Adipose tissue (tissue), 3 donors: ENCODE measurements around the gene CYTH1. TPM values are rescaled to one million over a fixed set of nuclear protein-coding genes. Genes with fewer than 3 reads are reported as not detected.

Experiments
- H3K27ac ChIP-seq: one replicate; pipeline ENCODE4 v1.5.1; 2013; ENCODE audit warnings: low read depth, low read length
- WGBS, 3 donors: extraction: QIAGEN DNeasy Blood & Tissue Kit; methylation state at CpG; one replicate each; pipeline ENCODE4 v1.1.7; 2013; 5-methylcytosine and 5-hydroxymethylcytosine counted together
- polyA plus RNA-seq, 3 donors: library from polyadenylated mRNA; stranded (reverse); fragments of 200-250 nt; gene quantifications; one replicate each; pipeline ENCODE4 v1.2.3, GENCODE V29; 2013
- donor health status: healthy with polysubstance abuse.
- donor health status: Bipolar disorder and iron deficiency.
- donor health status: healthy.

Gene CYTH1
- polyA plus RNA-seq, 3 donors, result 23.8 to 42.1 (median 41.7) TPM

GRCh38 chr17:78712043-78712442, 70.0 kb downstream of the CYTH1 start:
- no peak overlapping the region for H3K27ac ChIP-seq
- WGBS, 3 donors, result 89 to 100% (median 94%) methylated on average over 2 of the region's 2 CpGs

GRCh38 chr17:78710607-78711006, 71.5 kb downstream of the CYTH1 start:
- WGBS, 3 donors, result 99 to 100% (median 99%) methylated on average over 4 of the region's 4 CpGs
- no peak overlapping the region for H3K27ac ChIP-seq

- H3K27ac ChIP-seq, result no peak overlapping the region
- WGBS, 3 donors, result 67 to 70% (median 67%) methylated on average over 4 of the region's 4 CpGs
Observed at GRCh38 chr17:78709751-78710181, 72.3 kb downstream of the CYTH1 start.

- 84 to 93% (median 89%) methylated on average over 10 of the region's 10 CpGs for WGBS, 3 donors
Observed at GRCh38 chr17:78709119-78709681, 72.9 kb downstream of the CYTH1 start.

GRCh38 chr17:78708510-78708973, 73.5 kb downstream of the CYTH1 start:
- 9 to 32% (median 25%) methylated on average over 6 of the region's 6 CpGs for WGBS, 3 donors
- H3K27ac ChIP-seq, result no peak overlapping the region

More at GRCh38 chr17:78709119-78709681, 72.9 kb downstream of the CYTH1 start:
- no peak overlapping the region for H3K27ac ChIP-seq

- 82 to 96% (median 94%) methylated on average over 7 of the region's 7 CpGs for WGBS, 3 donors
- no peak overlapping the region for H3K27ac ChIP-seq
Observed at GRCh38 chr17:78707923-78708322, 74.2 kb downstream of the CYTH1 start.

GRCh38 chr17:78707016-78707415, 75.1 kb downstream of the CYTH1 start:
- 89 to 95% (median 94%) methylated on average over 7 of the region's 7 CpGs for WGBS, 3 donors

GRCh38 chr17:78706271-78706915, 75.7 kb downstream of the CYTH1 start:
- WGBS, 3 donors, result 75 to 91% (median 88%) methylated on average over 10 of the region's 10 CpGs

More at GRCh38 chr17:78707016-78707415, 75.1 kb downstream of the CYTH1 start:
- H3K27ac ChIP-seq, result no peak overlapping the region

GRCh38 chr17:78705071-78705470, 77.0 kb downstream of the CYTH1 start:
- no peak overlapping the region for H3K27ac ChIP-seq
- 89 to 93% (median 90%) methylated on average over 4 of the region's 4 CpGs for WGBS, 3 donors

More at GRCh38 chr17:78706271-78706915, 75.7 kb downstream of the CYTH1 start:
- no peak overlapping the region for H3K27ac ChIP-seq

- WGBS, 3 donors, result 97 to 99% (median 99%) methylated on average over 3 of the region's 3 CpGs
- no peak overlapping the region for H3K27ac ChIP-seq
Observed at GRCh38 chr17:78704594-78704993, 77.5 kb downstream of the CYTH1 start.

- H3K27ac ChIP-seq, result no peak overlapping the region
- WGBS, 3 donors, result 89 to 95% (median 89%) methylated on average over 25 of the region's 25 CpGs
Observed at GRCh38 chr17:78697554-78698343, 84.3 kb downstream of the CYTH1 start.

- 92 to 94% (median 93%) methylated on average over 2 of the region's 2 CpGs for WGBS, 3 donors
Observed at GRCh38 chr17:78697122-78697521, 85.0 kb downstream of the CYTH1 start.

GRCh38 chr17:78696016-78696982, 85.8 kb downstream of the CYTH1 start:
- WGBS, 3 donors, result 82 to 86% (median 84%) methylated on average over 10 of the region's 10 CpGs

More at GRCh38 chr17:78697122-78697521, 85.0 kb downstream of the CYTH1 start:
- no peak overlapping the region for H3K27ac ChIP-seq

GRCh38 chr17:78694805-78695531, 87.1 kb downstream of the CYTH1 start:
- 88 to 90% (median 88%) methylated on average over 16 of the region's 16 CpGs for WGBS, 3 donors
- H3K27ac ChIP-seq, result no peak overlapping the region

More at GRCh38 chr17:78696016-78696982, 85.8 kb downstream of the CYTH1 start:
- H3K27ac ChIP-seq, result no peak overlapping the region

GRCh38 chr17:78693346-78694083, 88.6 kb downstream of the CYTH1 start:
- H3K27ac ChIP-seq, result no peak overlapping the region
- 91 to 93% (median 92%) methylated on average over 8 of the region's 8 CpGs for WGBS, 3 donors

GRCh38 chr17:78692460-78693010, 89.5 kb downstream of the CYTH1 start:
- 90 to 95% (median 93%) methylated on average over 15 of the region's 15 CpGs for WGBS, 3 donors

More at GRCh38 chr17:78692460-78693010, 89.5 kb downstream of the CYTH1 start:
- H3K27ac ChIP-seq, result no peak overlapping the region
